Liver (tissue), 9 donors: ENCODE data around the gene FAM151B. TPM values are rescaled to one million over a fixed set of nuclear protein-coding genes. Genes with fewer than 3 reads are reported as not detected.

Experiments used
- DNase-seq: peaks from one replicate; pipeline ENCODE4 v3.0.0-alpha.2; 2017; ENCODE audit warnings: low spot score
- H3K27ac ChIP-seq, 2 donors: one replicate each; pipeline ENCODE4 v1.7.0; 2013; ENCODE audit warnings: inconsistent platforms in 2 of 2, low read length in 2 of 2, control low read depth in 1 of 2, low read depth in 1 of 2, mild to moderate bottlenecking in 1 of 2
- H3K27me3 ChIP-seq, 4 donors: one replicate each; pipeline versions ENCODE4 v1.6.1 to v1.7.0; 2013; ENCODE audit warnings: low read length in 3 of 4, inconsistent platforms in 1 of 4, mild to moderate bottlenecking in 1 of 4, moderate library complexity in 1 of 4; ENCODE audit not compliant: control insufficient read depth in 4 of 4, insufficient read depth in 4 of 4
- H3K36me3 ChIP-seq, 4 donors: one replicate each; pipeline versions ENCODE4 v1.6.1 to v1.7.0; 2013; ENCODE audit warnings: low read length in 3 of 4, mild to moderate bottlenecking in 3 of 4, low read depth in 1 of 4, moderate library complexity in 1 of 4; ENCODE audit not compliant: control insufficient read depth in 4 of 4, insufficient read depth in 3 of 4
- H3K4me1 ChIP-seq, 4 donors: one replicate each; pipeline versions ENCODE4 v1.6.1 to v1.7.0; 2013; ENCODE audit warnings: low read length in 3 of 4, mild to moderate bottlenecking in 3 of 4, moderate library complexity in 1 of 4; ENCODE audit not compliant: control insufficient read depth in 4 of 4, insufficient read depth in 4 of 4
- H3K4me3 ChIP-seq, 3 donors: one replicate each; pipeline versions ENCODE4 v1.6.1 to v1.7.0; 2013; ENCODE audit warnings: low read length in 3 of 3, control low read depth in 1 of 3, low read depth in 1 of 3, mild to moderate bottlenecking in 1 of 3
- H3K9ac ChIP-seq, 2 donors: one replicate each; pipeline ENCODE4 v1.7.0; 2013; ENCODE audit warnings: low read length in 2 of 2, mild to moderate bottlenecking in 2 of 2, moderate library complexity in 2 of 2, control low read depth in 1 of 2, low read depth in 1 of 2
- H3K9me3 ChIP-seq, 4 donors: one replicate each; pipeline versions ENCODE4 v1.6.1 to v1.7.0; 2013; ENCODE audit warnings: low read length in 3 of 4; ENCODE audit not compliant: control insufficient read depth in 4 of 4
- ATF3 ChIP-seq: IDR thresholded peaks from 2 replicates; pipeline ENCODE4 v1.6.1; 2016; ENCODE audit warnings: antibody characterized with exemption
- EGR1 ChIP-seq, 2 donors: IDR thresholded peaks; 2 replicates each; pipeline ENCODE4 v1.6.1; 2016 to 2018; ENCODE audit warnings: antibody characterized with exemption in 2 of 2, low read depth in 2 of 2
- FOXA1 ChIP-seq: IDR thresholded peaks from 2 replicates; pipeline ENCODE4 v1.6.1; 2016; ENCODE audit warnings: antibody characterized with exemption
- FOXA2 ChIP-seq: IDR thresholded peaks from 2 replicates; pipeline ENCODE4 v1.6.1; 2016; ENCODE audit warnings: antibody characterized with exemption
- GABPA ChIP-seq, 2 donors: IDR thresholded peaks in 1 of 2; conservative IDR thresholded peaks in 1 of 2; 2 replicates each; pipeline ENCODE4 v1.6.1; 2016; ENCODE audit warnings: antibody characterized with exemption in 2 of 2, mild to moderate bottlenecking in 1 of 2, moderate library complexity in 1 of 2
- HNF4A ChIP-seq, 2 donors: conservative IDR thresholded peaks; 2 replicates each; pipeline ENCODE4 v1.6.1; 2016; ENCODE audit warnings: antibody characterized with exemption in 2 of 2, mild to moderate bottlenecking in 2 of 2
- HNF4G ChIP-seq: IDR thresholded peaks from 2 replicates; pipeline ENCODE4 v1.6.1; 2016; ENCODE audit warnings: antibody characterized with exemption
- JUND ChIP-seq, 2 donors: IDR thresholded peaks; 2 replicates each; pipeline ENCODE4 v1.6.1; 2016; ENCODE audit warnings: antibody characterized with exemption in 2 of 2
- NR2F2 ChIP-seq: IDR thresholded peaks from 2 replicates; pipeline ENCODE4 v1.6.1; 2016; ENCODE audit warnings: antibody characterized with exemption
- RAD21 ChIP-seq, 2 donors: IDR thresholded peaks; 2 replicates each; pipeline ENCODE4 v1.6.1; 2016; ENCODE audit warnings: antibody characterized with exemption in 2 of 2, mild to moderate bottlenecking in 2 of 2
- REST ChIP-seq: IDR thresholded peaks from 2 replicates; pipeline ENCODE4 v1.6.1; 2016; ENCODE audit warnings: antibody characterized with exemption, mild to moderate bottlenecking
- RXRA ChIP-seq, 2 donors: IDR thresholded peaks; 2 replicates each; pipeline ENCODE4 v1.6.1; 2017 to 2018; ENCODE audit warnings: antibody characterized with exemption in 2 of 2, mild to moderate bottlenecking in 1 of 2
- SP1 ChIP-seq: IDR thresholded peaks from 2 replicates; pipeline ENCODE4 v1.6.1; 2018; ENCODE audit warnings: antibody characterized with exemption, mild to moderate bottlenecking
- TAF1 ChIP-seq: conservative IDR thresholded peaks from 2 replicates; pipeline ENCODE4 v1.6.1; 2016; ENCODE audit warnings: antibody characterized with exemption, mild to moderate bottlenecking
- YY1 ChIP-seq: IDR thresholded peaks from 2 replicates; pipeline ENCODE4 v1.6.1; 2016; ENCODE audit warnings: antibody characterized with exemption, mild to moderate bottlenecking
- ZBTB33 ChIP-seq: IDR thresholded peaks from 2 replicates; pipeline ENCODE4 v1.6.1; 2016; ENCODE audit warnings: antibody characterized with exemption
- WGBS: extraction: QIAGEN DNeasy Blood & Tissue Kit; methylation state at CpG from one replicate; pipeline ENCODE4 v1.1.7; 2013; 5-methylcytosine and 5-hydroxymethylcytosine counted together
- polyA plus RNA-seq, 2 donors: library from polyadenylated mRNA; stranded (reverse) in 1 of 2; unstranded in 1 of 2; fragments of 200-250 nt in 1 of 2; fragments of >200 nt in 1 of 2; fragmentation: Nextera tagmentation in 1 of 2; extraction: Ambion mirVana in 1 of 2; gene quantifications; one replicate each; pipeline versions ENCODE4 v1.2.1 to v1.2.3, GENCODE V29; 2013 to 2015
- total RNA-seq, 2 donors: library from RNA; depleted of rRNA; stranded (reverse); fragments of >200 nt; gene quantifications; one replicate each; pipeline ENCODE4 v1.2.3, GENCODE V29; 2014
- TF ChIP-seq, protein P1 (sequence below): IDR thresholded peaks from 2 replicates; pipeline ENCODE4 v1.6.1; 2016; ENCODE audit warnings: antibody characterized with exemption
- TF ChIP-seq, protein P2 (sequence below): fragments of 150-350 bp; IDR thresholded peaks from 2 replicates; pipeline ENCODE4 v1.5.1; 2017; ENCODE audit warnings: improper control_type of control experiment, low read depth, low read length; ENCODE audit not compliant: missing input control
- donor health status: healthy.
- donor health status: healthy.
- donor health status: healthy.
- donor health status: healthy.
- donor health status: healthy.

FAM151B gene
- total RNA-seq (1 to 10 TPM; 2.0 to 3.0 TPM), polyA plus RNA-seq (under 1 TPM; 0.43 to 0.71 TPM)

GRCh38 chr5:80487829-80488721 is at the start of gene FAM151B:
FAM151B (plus strand) TSS chr5:80488100; CDS start chr5:80488124, 24 bp downstream.
- peak; percentile 75 for DNase-seq
- peak in 1 of 2 donors; percentile 45 for TF ChIP-seq GABPA (IDR thresholded peaks at IDR 0.05 in 1 of 2, conservative IDR thresholded peaks at IDR 0.05 in 1 of 2)
- TF ChIP-seq TAF1: peak; percentile 28
- no peak for TF ChIP-seq ATF3
- peak; percentile 34 for TF ChIP-seq FOXA1
- TF ChIP-seq FOXA2: no peak
- peak; percentile 31 for TF ChIP-seq REST
- TF ChIP-seq, protein P1, sequence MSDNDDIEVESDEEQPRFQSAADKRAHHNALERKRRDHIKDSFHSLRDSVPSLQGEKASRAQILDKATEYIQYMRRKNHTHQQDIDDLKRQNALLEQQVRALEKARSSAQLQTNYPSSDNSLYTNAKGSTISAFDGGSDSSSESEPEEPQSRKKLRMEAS: peak; percentile 50
- TF ChIP-seq HNF4A (conservative IDR thresholded peaks at IDR 0.05): peak in 1 of 2 donors; percentile 41
- TF ChIP-seq, protein P2, sequence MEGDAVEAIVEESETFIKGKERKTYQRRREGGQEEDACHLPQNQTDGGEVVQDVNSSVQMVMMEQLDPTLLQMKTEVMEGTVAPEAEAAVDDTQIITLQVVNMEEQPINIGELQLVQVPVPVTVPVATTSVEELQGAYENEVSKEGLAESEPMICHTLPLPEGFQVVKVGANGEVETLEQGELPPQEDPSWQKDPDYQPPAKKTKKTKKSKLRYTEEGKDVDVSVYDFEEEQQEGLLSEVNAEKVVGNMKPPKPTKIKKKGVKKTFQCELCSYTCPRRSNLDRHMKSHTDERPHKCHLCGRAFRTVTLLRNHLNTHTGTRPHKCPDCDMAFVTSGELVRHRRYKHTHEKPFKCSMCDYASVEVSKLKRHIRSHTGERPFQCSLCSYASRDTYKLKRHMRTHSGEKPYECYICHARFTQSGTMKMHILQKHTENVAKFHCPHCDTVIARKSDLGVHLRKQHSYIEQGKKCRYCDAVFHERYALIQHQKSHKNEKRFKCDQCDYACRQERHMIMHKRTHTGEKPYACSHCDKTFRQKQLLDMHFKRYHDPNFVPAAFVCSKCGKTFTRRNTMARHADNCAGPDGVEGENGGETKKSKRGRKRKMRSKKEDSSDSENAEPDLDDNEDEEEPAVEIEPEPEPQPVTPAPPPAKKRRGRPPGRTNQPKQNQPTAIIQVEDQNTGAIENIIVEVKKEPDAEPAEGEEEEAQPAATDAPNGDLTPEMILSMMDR: peak; percentile 11
- TF ChIP-seq EGR1 (IDR thresholded peaks at IDR 0.05; ENCODE audit: low read depth in 2 of 2): peak in 1 of 2 donors; percentile 19
- TF ChIP-seq HNF4G: no peak
- peak; percentile 66 for TF ChIP-seq YY1
- TF ChIP-seq RXRA (IDR thresholded peaks at IDR 0.05): peak in 1 of 2 donors; percentile 40
- no peak for TF ChIP-seq JUND (IDR thresholded peaks at IDR 0.05)
- no peak for TF ChIP-seq ZBTB33
- peak; percentile 14 for TF ChIP-seq NR2F2
- peak; percentile 63 to 66 for TF ChIP-seq RAD21 (IDR thresholded peaks at IDR 0.05)
- TF ChIP-seq SP1: peak; percentile 43
- H3K9me3 ChIP-seq: no peaks in the 10 kb centered on the region
- H3K27me3 ChIP-seq: no peaks in the 10 kb centered on the region
- under 1% methylated on average over 85 of the region's 85 CpGs for WGBS
- H3K27ac ChIP-seq: peak within 1 kb of the TSS; percentile 40 to 86
- H3K36me3 ChIP-seq: peaks cover 0 to 5% (median under 1%) of the 10 kb centered on the region in 4 donors
- peak within 1 kb of the TSS; percentile 51 to 94 (median 84) for H3K4me3 ChIP-seq
- peaks cover 0 to 10% (median 1%) of the 10 kb centered on the region in 4 donors for H3K4me1 ChIP-seq
- peak within 1 kb of the TSS; percentile 60 to 77 for H3K9ac ChIP-seq
